Activated CD8-positive, alpha-beta memory T cell treated with anti-CD3 and anti-CD28 coated beads for 48 hours (primary cell): ENCODE data around the gene DIO3.

Experiments used
- DNase-seq, 3 experiments: peaks; one replicate each; pipeline ENCODE4 v3.0.0-alpha.2; 2020; ENCODE audit warnings: low read depth in 2 of 3, low spot score in 2 of 3

The DIO3 gene

GRCh38 chr14:101561145-101561896, at the start of gene DIO3:
DIO3 (plus strand) TSS chr14:101561495.
- DNase-seq, result no peak

GRCh38 chr14:101511620-101512375, 49.5 kb upstream of the DIO3 start:
- DNase-seq, result no peak

GRCh38 chr14:101512376-101512695, 49.0 kb upstream of the DIO3 start:
- DNase-seq, result no peak

GRCh38 chr14:101514136-101514535, 47.2 kb upstream of the DIO3 start:
- DNase-seq, result no peak

DNA sequence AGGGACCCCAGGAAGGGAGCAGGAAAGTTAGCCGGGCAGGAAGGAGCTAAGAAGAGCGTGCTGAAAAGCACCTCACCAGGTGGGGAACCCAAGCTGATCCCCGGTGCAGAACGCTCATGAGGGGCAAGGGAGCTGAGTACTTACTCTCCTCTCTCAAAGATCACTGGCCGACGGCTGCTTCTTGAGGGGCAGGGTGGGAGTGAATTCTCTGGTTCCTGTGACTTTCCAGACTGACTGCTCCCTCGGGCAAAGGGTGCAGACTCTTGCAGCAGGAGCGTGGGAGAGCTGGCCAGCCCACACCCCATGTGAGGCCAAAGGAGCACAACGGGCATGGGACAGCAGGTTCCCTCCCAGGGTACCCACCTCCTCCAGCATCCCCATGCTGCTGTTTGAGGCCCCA, 44.9 kb upstream of the DIO3 start:
- no peak for DNase-seq

DNA sequence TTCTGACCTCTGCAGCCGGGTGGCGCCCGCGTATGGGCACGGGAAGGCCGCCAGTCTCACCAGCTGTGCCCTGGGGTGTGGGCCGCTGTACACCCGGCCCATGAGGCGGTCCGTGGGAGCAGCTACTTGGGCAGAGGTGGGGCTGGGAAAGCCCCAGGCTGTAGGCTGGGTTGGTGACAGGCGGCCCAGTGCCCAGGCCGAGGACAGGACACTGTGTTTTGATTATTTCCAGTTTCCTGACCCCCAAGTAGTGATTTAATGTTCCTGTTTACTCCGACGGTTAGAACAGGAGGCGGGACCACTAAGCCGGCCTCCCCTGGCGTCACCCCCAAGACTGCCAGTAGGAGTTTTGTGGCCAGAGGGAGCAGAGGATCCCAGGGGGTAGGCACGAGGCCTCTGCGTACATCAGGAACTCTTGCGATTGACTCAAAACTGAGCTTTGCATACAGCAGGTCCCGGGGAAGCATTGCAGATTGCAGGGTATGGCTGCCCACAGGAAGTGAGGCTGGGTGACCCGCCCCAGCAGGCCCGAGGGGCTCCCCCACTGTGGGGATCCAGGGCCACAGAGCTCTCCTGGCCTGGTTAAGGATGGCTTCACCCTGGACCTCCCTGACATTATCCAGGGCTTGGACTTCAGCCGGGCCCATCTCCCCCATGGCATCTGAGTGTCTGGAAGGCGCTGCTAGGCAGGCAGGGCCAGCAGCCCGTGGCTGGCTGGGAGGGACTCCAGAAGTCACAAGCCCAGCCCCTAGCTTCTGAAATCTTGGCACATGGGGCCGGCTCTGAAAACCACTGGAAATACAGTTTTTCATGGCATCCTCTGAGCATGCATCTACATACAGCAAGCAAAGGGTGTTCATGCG, 42.5 kb upstream of the DIO3 start:
- DNase-seq, result no peak

DNA sequence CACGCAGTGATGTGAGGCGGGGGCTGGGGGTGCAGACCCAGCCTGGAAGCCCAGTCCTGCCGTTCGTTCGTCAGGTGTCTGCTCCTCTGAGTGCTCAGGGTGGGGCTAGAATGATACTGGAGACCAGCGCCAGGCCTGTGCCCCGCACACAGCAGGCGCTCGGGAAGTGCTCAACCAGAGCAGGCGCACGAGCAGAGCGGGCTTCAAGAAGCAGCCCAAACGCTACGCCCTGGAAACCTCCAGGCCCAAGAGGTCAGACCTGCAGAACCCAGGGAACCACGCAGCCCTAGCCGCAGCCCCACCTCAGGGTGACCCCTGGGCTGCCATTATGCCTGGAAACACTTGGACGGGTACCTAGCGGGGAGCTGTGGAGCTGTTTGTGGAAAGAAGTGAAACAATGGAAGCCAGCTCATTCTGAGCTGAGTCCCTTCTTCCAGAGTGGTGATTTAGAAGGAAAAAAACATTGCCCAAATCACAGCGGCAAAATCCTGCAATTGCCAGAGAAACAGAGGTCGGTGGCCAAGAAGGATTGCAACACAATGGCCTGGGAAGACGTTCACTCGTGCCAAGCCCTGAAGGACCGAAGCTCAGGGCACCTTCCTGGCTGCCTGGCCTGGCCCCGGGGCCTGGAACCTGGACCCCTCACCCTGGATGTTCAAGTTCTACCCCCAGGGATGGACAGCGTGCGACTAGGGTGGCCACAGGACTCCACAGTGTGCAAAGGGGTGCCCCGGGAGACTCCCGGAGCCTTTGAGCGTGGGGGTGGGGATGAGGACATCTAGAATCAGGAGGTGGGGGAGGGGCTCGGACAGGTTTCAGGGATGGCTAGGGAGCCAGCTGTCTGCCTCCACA, 40.4 kb upstream of the DIO3 start:
- DNase-seq, result no peak

DNA sequence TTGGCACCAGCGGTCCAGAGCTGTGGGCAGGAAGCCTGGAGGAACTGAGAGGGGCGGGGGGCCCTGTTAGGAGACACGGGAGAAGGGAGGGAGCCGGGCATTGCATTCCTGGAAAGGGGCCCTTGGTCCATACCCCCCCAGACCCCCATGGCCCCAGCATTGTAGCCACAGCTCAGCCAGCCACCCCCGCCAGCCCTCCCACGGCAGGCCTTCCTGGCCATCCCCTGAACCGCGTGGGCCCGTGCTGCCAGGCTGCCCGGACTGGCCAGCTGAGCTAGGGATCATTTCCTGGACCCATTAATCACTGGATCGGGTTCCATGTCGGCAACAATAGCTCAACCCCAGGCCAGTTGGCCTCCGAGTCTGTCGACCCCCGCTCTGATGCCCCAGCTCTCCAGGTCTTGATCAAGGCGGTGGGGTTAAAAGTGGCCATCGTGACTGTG, 39.8 kb upstream of the DIO3 start:
- DNase-seq, result no peak

DNA sequence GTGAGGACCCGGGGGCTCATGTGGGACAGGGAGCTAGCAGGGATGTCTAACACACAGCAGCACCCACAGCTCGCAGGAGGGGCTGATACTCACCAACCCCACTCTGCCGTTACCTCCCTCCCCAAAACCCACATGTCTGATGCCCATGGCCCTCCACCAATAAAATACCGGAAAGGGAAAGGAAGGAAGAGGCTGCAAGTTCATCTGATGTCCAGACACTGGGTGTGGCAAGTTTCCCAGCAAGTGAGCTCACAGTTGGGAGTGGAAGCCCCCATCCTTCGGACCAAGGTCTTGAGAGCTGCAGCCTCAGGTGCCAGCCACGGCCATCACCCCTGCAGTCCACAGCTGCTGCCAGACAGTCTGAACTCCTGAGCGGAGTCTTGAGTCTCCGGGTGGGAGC, 39.3 kb upstream of the DIO3 start:
- DNase-seq, result no peak

GRCh38 chr14:101525640-101526527, 35.4 kb upstream of the DIO3 start:
- DNase-seq, result no peak

GRCh38 chr14:101527987-101528386, 33.3 kb upstream of the DIO3 start:
- DNase-seq, result no peak

DNA sequence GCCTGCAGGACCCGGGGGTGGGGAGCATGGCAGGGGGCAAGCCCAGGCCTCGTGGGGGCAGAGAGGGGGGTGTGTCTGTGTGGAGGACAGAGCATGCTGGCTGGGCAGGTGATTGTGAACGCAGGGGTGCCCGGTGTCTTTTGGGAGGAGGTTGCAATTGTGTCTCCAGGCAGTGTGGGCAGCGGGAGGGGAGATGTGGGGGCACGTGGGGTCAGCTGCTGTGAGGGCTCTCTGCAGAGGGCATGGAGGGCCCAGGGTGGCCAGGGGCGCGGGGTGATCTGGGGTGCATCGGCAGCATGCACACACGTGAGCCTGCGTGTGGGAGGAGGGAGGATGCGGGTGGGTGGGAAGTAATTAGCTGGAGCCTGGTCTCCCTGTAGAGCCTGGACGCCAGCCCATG, 32.2 kb upstream of the DIO3 start:
- no peak for DNase-seq

DNA sequence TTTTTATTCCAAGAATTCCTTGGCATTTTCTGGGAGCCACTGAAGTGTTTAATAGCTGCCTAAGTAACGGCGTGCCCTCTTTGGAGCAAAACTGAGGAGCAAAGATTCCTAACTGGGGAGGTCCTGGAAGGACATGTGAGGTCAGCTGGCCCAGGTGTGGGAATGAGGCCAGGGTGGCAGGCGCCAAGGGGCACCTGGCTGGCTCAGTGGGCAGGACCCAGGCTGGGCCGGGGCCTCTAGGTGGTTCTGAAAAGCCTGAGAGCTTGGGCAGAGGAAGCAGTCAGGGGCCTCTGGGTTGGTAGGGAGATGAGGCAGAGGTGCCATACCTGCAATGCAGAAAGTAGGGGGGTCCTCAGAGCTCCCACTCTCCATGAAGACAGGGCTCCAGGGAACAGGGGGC, 27.1 kb upstream of the DIO3 start:
- no peak for DNase-seq

DNA sequence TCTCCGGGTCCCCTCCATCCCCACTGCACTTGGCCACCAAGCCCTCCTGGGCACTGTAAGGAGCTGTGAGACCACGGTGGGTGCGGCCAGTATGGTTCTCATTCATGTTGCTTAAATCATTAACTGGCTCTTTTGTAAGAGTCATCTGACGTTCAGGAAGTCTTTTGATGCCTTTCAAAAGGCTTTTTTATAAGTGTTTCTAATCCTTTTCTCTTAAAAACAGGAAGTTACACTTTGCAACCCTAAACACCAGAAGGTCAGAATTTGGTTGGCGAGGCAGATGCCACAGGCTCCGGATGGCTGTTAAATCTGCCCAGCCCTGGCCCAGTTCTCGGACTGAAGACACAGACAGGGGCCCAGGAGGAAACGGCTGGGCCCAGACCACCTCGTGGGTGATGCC, 26.1 kb upstream of the DIO3 start:
- no peak for DNase-seq

DNA sequence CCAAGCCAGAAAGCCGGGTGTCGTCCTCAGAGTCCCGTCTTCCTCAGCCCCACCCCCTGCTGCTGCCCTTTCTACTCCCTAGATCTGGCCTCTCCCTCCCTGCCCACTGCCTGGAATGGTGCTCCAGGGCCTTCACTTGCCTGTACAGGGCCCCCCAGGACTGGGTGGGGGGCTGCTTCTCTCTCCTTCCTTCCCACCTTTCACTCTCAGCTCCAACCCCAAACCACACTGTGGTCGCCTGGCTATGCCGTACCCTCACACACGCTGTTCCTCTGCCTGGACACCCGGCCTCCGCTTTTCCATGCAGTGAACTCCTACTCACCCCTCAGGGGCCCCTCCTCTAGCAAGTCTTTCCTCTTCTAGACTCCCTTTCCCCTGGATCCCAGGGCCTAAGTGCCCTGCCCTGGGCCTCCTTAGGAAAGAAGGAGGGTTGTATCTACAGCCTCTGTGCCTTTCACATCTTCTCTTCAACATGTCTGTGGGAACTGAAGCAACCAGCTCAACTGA, 25.5 kb upstream of the DIO3 start:
- no peak for DNase-seq

- DNase-seq, result no peak
Measured at GRCh38 chr14:101537286-101537685, 24.0 kb upstream of the DIO3 start.

DNA sequence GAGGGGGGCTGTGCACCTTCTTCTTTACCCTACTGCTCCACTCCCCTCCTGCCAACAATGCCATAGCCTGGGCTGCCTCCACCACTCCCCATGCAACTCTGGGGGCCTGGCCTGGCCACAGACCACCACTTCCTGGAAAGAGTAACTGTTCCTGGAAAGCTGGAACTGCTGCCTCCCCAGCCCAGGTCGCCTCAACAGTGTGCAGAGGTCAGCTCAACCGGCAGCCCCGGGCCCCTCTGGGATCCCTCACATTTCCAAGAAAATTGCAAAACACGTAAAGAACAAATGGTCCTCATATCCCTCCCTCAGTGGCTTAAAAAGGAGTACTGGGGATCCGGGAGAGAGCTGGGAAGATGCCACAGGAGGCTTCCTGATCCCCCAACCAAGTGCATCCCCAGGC, 22.4 kb upstream of the DIO3 start:
- DNase-seq, result no peak

DNA sequence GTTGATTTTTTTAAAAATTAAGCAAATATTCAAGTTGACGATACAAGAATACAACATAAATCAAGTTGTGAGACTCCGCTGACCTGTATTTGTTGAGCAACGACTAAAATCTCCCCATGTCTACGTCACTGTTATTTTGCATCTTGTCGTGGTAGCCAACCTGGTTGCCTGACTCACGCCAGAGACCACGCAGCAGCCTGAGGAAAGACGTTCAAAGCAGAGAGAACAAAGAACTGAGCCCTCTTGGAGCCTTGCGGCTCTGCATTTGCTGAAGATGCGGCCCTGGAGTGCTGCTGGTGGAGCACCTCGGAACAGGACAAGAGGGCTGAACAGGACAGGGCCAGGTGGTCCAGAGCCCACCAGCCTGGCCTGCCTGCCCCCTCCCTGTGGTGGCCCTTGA, 21.4 kb upstream of the DIO3 start:
- no peak for DNase-seq
